K562 treated with DMSO at 1 percent for 12 hours (cell line): ENCODE results near the gene ZBTB7C. TPM values are rescaled to one million over a fixed set of nuclear protein-coding genes. Genes with fewer than 3 reads are reported as not detected.

Experiments used
- total RNA-seq: library from RNA; unstranded; fragments of 300-600 nt; gene quantifications from 2 replicates; pipeline ENCODE4 v1.2.3, GENCODE V29; 2022; ENCODE audit not compliant: insufficient read depth

Gene ZBTB7C
- not detected in 2 replicates for total RNA-seq

DNA sequence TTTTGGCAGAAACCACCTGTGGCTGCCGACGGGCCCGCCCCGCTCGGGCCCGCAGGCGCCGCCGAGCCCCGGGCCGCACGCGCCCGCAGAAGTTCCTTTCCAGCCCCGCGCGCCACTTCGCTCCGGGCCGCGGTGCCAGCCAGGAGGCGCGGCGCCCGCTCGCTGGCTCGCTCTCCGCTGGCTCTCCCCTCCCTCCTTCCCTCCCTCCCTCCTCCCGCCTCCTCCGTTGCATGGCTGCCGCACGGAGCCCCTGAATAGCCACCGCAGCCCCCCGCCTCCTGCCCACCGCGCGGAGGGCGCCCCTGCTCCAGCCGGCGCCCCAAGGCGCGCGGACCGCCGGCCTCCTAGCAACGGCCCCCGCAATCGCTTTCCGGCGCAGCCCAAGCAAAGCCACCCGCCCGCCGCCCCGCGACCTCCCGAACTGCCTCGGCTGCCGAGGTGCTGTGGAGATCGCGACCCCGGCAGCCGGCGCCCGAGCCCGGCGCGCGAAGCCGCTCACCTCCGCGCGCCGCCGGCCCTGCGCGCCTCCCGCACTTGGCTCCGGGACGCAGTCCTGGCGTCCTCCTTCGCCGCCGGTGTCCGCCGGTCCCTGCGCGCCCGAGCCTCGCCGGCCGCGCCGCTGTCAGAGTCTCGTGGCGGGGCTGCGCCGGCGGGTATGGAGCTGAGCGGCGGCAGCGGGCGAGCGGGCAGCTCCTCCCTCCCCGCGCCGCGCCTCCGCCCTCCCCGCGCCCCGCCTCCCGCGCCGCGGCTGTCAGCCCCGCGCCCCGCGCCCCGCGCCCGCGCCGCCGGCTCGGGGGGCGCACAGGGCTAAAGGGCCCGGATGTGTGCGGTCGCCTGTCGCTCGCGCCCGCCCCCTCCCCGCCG is at the start of gene ZBTB7C:
Gene ZBTB7C (minus strand): TSS at position 657 of the 864 bp plus-strand sequence.

Other genes starting within 250 kb of the ZBTB7C start
- gene CTIF, start 129.6 kb upstream of the ZBTB7C start, total RNA-seq = 6.2 and 8.3 TPM in 2 replicates